Peyer's patch (tissue), 4 donors: ENCODE measurements around the gene RGS5. TPM values are rescaled to one million over a fixed set of nuclear protein-coding genes. Genes with fewer than 3 reads are reported as not detected.

ENCODE experiments used
- DNase-seq, 3 donors: peaks; one replicate each; pipeline ENCODE4 v3.0.0-alpha.2; 2017 to 2019
- H3K27ac ChIP-seq, 4 donors: fragments of 200-600 bp; sonication (generic); one replicate each; pipeline ENCODE4 v1.5.1; 2016 to 2019
- H3K27me3 ChIP-seq, 2 donors: fragments of 200-600 bp; sonication (generic); one replicate each; pipeline ENCODE4 v1.5.1; 2019
- H3K36me3 ChIP-seq, 3 donors: fragments of 200-600 bp; sonication (generic); one replicate each; pipeline ENCODE4 v1.5.1; 2016 to 2019
- H3K4me1 ChIP-seq, 4 donors: fragments of 200-600 bp; sonication (generic); one replicate each; pipeline ENCODE4 v1.5.1; 2016 to 2019
- H3K4me3 ChIP-seq, 4 donors: fragments of 200-600 bp; sonication (generic); 1 replicate in 3 of 4; 2 replicates in 1 of 4; pipeline ENCODE4 v1.5.1; 2016 to 2019; ENCODE audit warnings: mild to moderate bottlenecking in 1 of 4
- H3K9me3 ChIP-seq, 4 donors: fragments of 200-600 bp; sonication (generic); one replicate each; pipeline ENCODE4 v1.5.1; 2016 to 2019; ENCODE audit warnings: mild to moderate bottlenecking in 1 of 4
- POLR2A ChIP-seq, 2 donors: fragments of 450-650 bp; IDR thresholded peaks; one replicate each; pipeline ENCODE4 v1.5.1; 2017; ENCODE audit warnings: antibody characterized with exemption in 2 of 2, mild to moderate bottlenecking in 2 of 2, moderate library complexity in 2 of 2
- total RNA-seq, 4 donors: library from RNA; depleted of rRNA; stranded (reverse); fragments of >200 nt; gene quantifications; one replicate each; pipeline ENCODE4 v1.1.0, GENCODE V29; 2016
- TF ChIP-seq, protein P1 (sequence below), 6 experiments: fragments of 450-650 bp in 4 of 6; fragments of 200-600 bp in 2 of 6; sonication (generic) in 1 of 6; IDR thresholded peaks; one replicate each; pipeline ENCODE4 v1.5.1; 2017 to 2019; ENCODE audit warnings: antibody characterized with exemption in 6 of 6, mild to moderate bottlenecking in 3 of 6, moderate library complexity in 1 of 6

RGS5 gene
- total RNA-seq, 4 donors from 2014 or later = 13.1 to 56.9 (median 31.7) TPM

DNA sequence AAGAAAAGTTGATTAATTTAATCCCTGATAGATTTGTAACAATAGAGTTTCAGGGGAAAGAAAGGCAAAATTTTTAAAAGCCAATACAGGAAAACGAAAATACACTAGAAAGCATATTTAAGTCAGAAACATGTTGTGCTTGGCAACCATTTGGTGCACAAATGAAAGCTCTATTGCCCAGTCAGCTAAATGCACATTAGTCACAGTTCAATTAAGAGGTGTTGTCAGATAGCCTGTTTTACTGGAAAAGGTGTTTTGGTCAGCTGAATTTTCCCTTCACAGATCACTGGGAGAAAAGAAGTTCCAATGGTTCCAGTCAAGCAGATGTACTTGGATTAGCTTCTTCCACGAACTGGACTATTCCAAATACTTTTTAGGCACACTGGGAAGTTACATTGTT, 108.1 kb downstream of the RGS5 start:
- H3K36me3 ChIP-seq = no peaks in the 10 kb centered on the region
- no peak for DNase-seq

DNA sequence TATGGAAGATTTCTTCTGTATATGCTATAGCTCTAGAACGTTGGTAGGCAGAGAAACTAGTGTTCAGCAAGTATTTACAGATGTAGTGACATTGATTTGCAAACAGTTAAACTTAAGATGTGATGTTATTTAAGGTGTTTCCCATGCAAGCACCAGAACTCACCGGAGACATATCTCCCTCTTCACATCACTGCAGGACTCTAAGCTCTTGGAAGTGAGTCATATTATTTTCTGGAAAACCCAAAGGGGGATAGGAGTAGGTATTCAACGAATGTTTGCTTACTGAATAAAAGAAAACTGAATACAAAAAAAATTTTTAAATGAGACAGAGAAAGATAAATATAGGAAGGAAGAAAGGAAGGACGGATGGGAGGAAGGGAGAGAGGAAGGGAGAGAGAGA, 108.5 kb downstream of the RGS5 start:
- no peak for DNase-seq
- no peaks in the 10 kb centered on the region for H3K36me3 ChIP-seq
- no peak overlapping the region for H3K4me3 ChIP-seq
- no peak overlapping the region for H3K27ac ChIP-seq
- no peaks in the 10 kb centered on the region for H3K9me3 ChIP-seq
- TF ChIP-seq, protein P1, sequence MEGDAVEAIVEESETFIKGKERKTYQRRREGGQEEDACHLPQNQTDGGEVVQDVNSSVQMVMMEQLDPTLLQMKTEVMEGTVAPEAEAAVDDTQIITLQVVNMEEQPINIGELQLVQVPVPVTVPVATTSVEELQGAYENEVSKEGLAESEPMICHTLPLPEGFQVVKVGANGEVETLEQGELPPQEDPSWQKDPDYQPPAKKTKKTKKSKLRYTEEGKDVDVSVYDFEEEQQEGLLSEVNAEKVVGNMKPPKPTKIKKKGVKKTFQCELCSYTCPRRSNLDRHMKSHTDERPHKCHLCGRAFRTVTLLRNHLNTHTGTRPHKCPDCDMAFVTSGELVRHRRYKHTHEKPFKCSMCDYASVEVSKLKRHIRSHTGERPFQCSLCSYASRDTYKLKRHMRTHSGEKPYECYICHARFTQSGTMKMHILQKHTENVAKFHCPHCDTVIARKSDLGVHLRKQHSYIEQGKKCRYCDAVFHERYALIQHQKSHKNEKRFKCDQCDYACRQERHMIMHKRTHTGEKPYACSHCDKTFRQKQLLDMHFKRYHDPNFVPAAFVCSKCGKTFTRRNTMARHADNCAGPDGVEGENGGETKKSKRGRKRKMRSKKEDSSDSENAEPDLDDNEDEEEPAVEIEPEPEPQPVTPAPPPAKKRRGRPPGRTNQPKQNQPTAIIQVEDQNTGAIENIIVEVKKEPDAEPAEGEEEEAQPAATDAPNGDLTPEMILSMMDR (IDR thresholded peaks at IDR 0.05) = no peak
- no peak for TF ChIP-seq POLR2A (IDR thresholded peaks at IDR 0.05)
- no peaks in the 10 kb centered on the region for H3K27me3 ChIP-seq
- no peaks in the 10 kb centered on the region for H3K4me1 ChIP-seq

More for the DNA sequence above, 108.1 kb downstream of the RGS5 start:
- Histone ChIP-seq H3K4me1 (no peaks in the 10 kb centered on the region), H3K27ac (no peak overlapping the region), H3K9me3 (no peaks in the 10 kb centered on the region), H3K27me3 (no peaks in the 10 kb centered on the region), H3K4me3 (no peak overlapping the region)
- no peak for TF ChIP-seq POLR2A (IDR thresholded peaks at IDR 0.05)
- TF ChIP-seq, protein P1 (IDR thresholded peaks at IDR 0.05) = no peak

DNA sequence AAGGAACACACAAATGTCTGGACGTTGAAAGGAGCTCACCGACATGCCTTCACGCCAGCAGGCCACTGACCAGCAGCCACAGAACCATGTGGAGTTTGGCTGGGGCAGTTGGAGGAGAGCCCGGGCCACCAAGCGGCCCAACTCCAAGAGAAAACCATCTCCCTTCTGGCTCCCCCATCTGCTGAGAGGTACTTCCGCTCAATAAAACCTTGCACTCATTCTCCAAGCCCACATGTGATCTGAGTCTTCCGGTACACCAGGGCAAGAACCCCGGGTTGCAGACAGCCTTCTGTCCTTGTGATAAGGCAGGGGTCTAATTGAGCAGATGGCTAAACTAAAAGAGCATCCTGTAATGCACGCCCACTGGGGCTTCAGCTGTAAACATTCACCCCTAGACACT, 109.1 kb downstream of the RGS5 start:
- Histone ChIP-seq H3K27ac (no peak overlapping the region), H3K36me3 (no peaks in the 10 kb centered on the region), H3K9me3 (no peaks in the 10 kb centered on the region), H3K27me3 (no peaks in the 10 kb centered on the region), H3K4me1 (no peaks in the 10 kb centered on the region), H3K4me3 (no peak overlapping the region)
- DNase-seq = no peak
- no peak for TF ChIP-seq POLR2A (IDR thresholded peaks at IDR 0.05)
- TF ChIP-seq, protein P1 (IDR thresholded peaks at IDR 0.05) = no peak

DNA sequence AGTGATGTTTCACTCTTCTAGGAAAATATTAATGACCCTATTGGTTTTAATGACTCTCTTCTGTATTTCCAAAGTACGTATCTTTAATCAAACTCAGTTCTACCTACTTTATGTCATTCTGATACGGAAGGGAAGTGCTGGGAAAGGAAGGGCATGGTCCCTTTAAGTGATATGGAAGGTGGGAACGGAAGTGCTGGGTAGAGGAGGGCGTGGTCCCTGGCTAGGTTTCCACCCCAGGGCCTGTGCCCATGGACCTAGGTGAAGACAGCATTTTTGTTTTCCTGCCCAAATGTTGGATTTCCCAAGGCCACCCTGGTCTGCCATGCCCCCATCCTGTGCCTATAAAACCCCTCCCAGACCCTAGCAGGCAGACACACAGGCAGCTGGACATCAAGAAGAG, 109.5 kb downstream of the RGS5 start:
- DNase-seq = no peak
- Histone ChIP-seq H3K36me3 (no peaks in the 10 kb centered on the region), H3K27ac (no peak overlapping the region), H3K4me3 (no peak overlapping the region), H3K9me3 (no peaks in the 10 kb centered on the region), H3K4me1 (no peaks in the 10 kb centered on the region), H3K27me3 (no peaks in the 10 kb centered on the region)
- TF ChIP-seq, protein P1 (IDR thresholded peaks at IDR 0.05) = no peak
- TF ChIP-seq POLR2A (IDR thresholded peaks at IDR 0.05) = no peak

Other genes with a start within 250 kb of the RGS5 start
- gene RGS4, start 133.6 kb downstream of the RGS5 start, total RNA-seq = 1 to 10 TPM in 1 of 4 donors, under 1 TPM in 1, not detected in 2; 0.47 to 1.1 TPM
- 10 to 100 TPM in 1 of 4 donors, 1 to 10 TPM in 3; 1.1 to 31.4 (median 3.9) TPM for gene NUF2, start 119.0 kb upstream of the RGS5 start, total RNA-seq